Mesenchymal stem cell (in vitro differentiated cells and primary cell): ENCODE measurements around the gene RPS23.

Experiments
- DNase-seq: peaks from one replicate; pipeline ENCODE4 v3.0.0-alpha.2; 2013
- H2AFZ ChIP-seq: one replicate; pipeline ENCODE4 v1.6.1; 2013; ENCODE audit warnings: low read depth, mild to moderate bottlenecking, control low read depth, inconsistent platforms, low read length, moderate library complexity
- H2AK5ac ChIP-seq: 2 replicates; pipeline ENCODE4 v1.6.1; 2013; ENCODE audit warnings: low read length, moderate library complexity, mild to moderate bottlenecking, inconsistent platforms; ENCODE audit not compliant: severe bottlenecking
- H2BK120ac ChIP-seq: one replicate; pipeline ENCODE4 v1.6.1; 2013; ENCODE audit warnings: low read depth, mild to moderate bottlenecking, inconsistent platforms, low read length, moderate library complexity
- H2BK12ac ChIP-seq, 2 experiments: one replicate each; pipeline ENCODE4 v1.6.1; 2013; ENCODE audit warnings: inconsistent platforms in 2 of 2, low read length in 2 of 2, mild to moderate bottlenecking in 2 of 2, moderate library complexity in 2 of 2, control low read depth in 1 of 2
- H2BK15ac ChIP-seq: one replicate; pipeline ENCODE4 v1.6.1; 2013; ENCODE audit warnings: mild to moderate bottlenecking, low read depth, inconsistent platforms; ENCODE audit not compliant: poor library complexity, severe bottlenecking
- H2BK5ac ChIP-seq: 2 replicates; pipeline ENCODE4 v1.6.1; 2013; ENCODE audit warnings: low read depth, mild to moderate bottlenecking, low read length, control low read depth, inconsistent platforms; ENCODE audit not compliant: poor library complexity, severe bottlenecking
- H3K14ac ChIP-seq, 2 experiments: one replicate each; pipeline ENCODE4 v1.6.1; 2013; ENCODE audit warnings: inconsistent platforms in 2 of 2, low read length in 2 of 2, control low read depth in 1 of 2, mild to moderate bottlenecking in 1 of 2, moderate library complexity in 1 of 2
- H3K18ac ChIP-seq, 2 experiments: one replicate each; pipeline ENCODE4 v1.6.1; 2013; ENCODE audit warnings: inconsistent platforms in 2 of 2, low read length in 2 of 2, control low read depth in 1 of 2, low read depth in 1 of 2, mild to moderate bottlenecking in 1 of 2
- H3K23ac ChIP-seq, 2 experiments: one replicate each; pipeline ENCODE4 v1.6.1; 2013; ENCODE audit warnings: inconsistent platforms in 2 of 2, low read length in 2 of 2, mild to moderate bottlenecking in 2 of 2, moderate library complexity in 2 of 2, control low read depth in 1 of 2
- H3K27ac ChIP-seq: 2 replicates; pipeline ENCODE4 v1.5.1; 2013; ENCODE audit warnings: mild to moderate bottlenecking, moderate library complexity, low read length, control low read depth, inconsistent platforms; ENCODE audit not compliant: poor library complexity, severe bottlenecking
- H3K27me3 ChIP-seq, 2 experiments: 2 replicates each; pipeline versions ENCODE4 v1.6.1 to v1.7.0; 2013; ENCODE audit warnings: low read length in 2 of 2, mild to moderate bottlenecking in 2 of 2, moderate library complexity in 2 of 2, control low read depth in 1 of 2, inconsistent platforms in 1 of 2; ENCODE audit not compliant: control insufficient read depth in 1 of 2, insufficient read depth in 1 of 2
- H3K36me3 ChIP-seq, 2 experiments: 2 replicates each; pipeline versions ENCODE4 v1.6.1 to v1.7.0; 2013; ENCODE audit warnings: low read length in 2 of 2, control low read depth in 1 of 2, inconsistent platforms in 1 of 2, low read depth in 1 of 2, mild to moderate bottlenecking in 1 of 2; ENCODE audit not compliant: insufficient read depth in 2 of 2, control insufficient read depth in 1 of 2
- H3K4ac ChIP-seq, 2 experiments: one replicate each; pipeline ENCODE4 v1.6.1; 2013; ENCODE audit warnings: inconsistent platforms in 2 of 2, low read length in 2 of 2, mild to moderate bottlenecking in 2 of 2, moderate library complexity in 2 of 2, control low read depth in 1 of 2, low read depth in 1 of 2
- H3K4me1 ChIP-seq: 2 replicates; pipeline ENCODE4 v1.6.1; 2013; ENCODE audit warnings: low read depth, low read length, control low read depth; ENCODE audit not compliant: control insufficient read depth, insufficient read depth
- H3K4me2 ChIP-seq: 2 replicates; pipeline ENCODE4 v1.6.1; 2013; ENCODE audit warnings: low read length, mild to moderate bottlenecking, inconsistent platforms; ENCODE audit not compliant: poor library complexity, severe bottlenecking
- H3K4me3 ChIP-seq, 2 experiments: 2 replicates each; pipeline versions ENCODE4 v1.5.1 to v1.7.0; 2013; ENCODE audit warnings: low read length in 2 of 2, mild to moderate bottlenecking in 2 of 2, control low read depth in 1 of 2, low read depth in 1 of 2; ENCODE audit not compliant: insufficient read depth in 1 of 2
- H3K79me1 ChIP-seq: replicated peaks from 2 replicates; pipeline ENCODE4 v1.6.1; 2013; ENCODE audit warnings: mild to moderate bottlenecking, control low read depth, low read length, inconsistent platforms; ENCODE audit not compliant: poor library complexity, severe bottlenecking
- H3K9ac ChIP-seq: 2 replicates; pipeline ENCODE4 v1.7.0; 2013; ENCODE audit warnings: mild to moderate bottlenecking, low read length, moderate library complexity
- H3K9me3 ChIP-seq: 2 replicates; pipeline ENCODE4 v1.7.0; 2013; ENCODE audit warnings: mild to moderate bottlenecking, low read length; ENCODE audit not compliant: control insufficient read depth
- H4K8ac ChIP-seq: one replicate; pipeline ENCODE4 v1.6.1; 2013; ENCODE audit warnings: inconsistent platforms, mild to moderate bottlenecking, low read length, moderate library complexity
- H4K91ac ChIP-seq: one replicate; pipeline ENCODE4 v1.6.1; 2013; ENCODE audit warnings: mild to moderate bottlenecking, low read length, inconsistent platforms
- WGBS: methylation state at CpG from one replicate; pipeline ENCODE4 v1.1.7; 2013; ENCODE audit warnings: mixed read lengths; 5-methylcytosine and 5-hydroxymethylcytosine counted together

Gene RPS23

DNA sequence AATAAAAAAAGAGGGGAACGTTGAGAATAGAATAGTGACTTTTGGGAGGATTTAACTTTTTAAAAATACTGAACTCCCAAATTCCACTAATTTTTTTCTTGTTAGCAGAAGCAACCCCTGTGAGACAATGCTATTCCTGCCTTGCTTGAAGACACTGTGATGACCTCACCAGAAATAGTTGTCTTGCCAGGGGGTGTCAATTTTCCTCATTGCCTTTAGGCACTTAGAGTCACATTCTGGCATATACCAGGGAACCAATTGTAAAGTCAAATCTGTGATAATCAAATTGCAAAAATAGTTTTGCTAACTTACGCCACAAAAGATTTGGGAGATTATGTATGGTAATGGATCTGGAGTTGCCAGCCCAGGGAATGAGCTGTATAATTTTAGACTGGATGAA, 42.8 kb upstream of the RPS23 start:
- no peak overlapping the region for H3K4me3 ChIP-seq
- H3K4me2 ChIP-seq: no peak overlapping the region
- 97% methylated on average over 1 of the region's 2 CpGs for WGBS
- no peak overlapping the region for H2BK120ac ChIP-seq
- no peaks in the 10 kb centered on the region for H3K36me3 ChIP-seq
- H2BK15ac ChIP-seq: no peak overlapping the region
- H3K9ac ChIP-seq: no peak overlapping the region
- no peak overlapping the region for H2AFZ ChIP-seq
- H3K9me3 ChIP-seq: no peaks in the 10 kb centered on the region
- no peak for DNase-seq
- H3K4me1 ChIP-seq: no peaks in the 10 kb centered on the region
- H3K4ac ChIP-seq: no peak overlapping the region
- no peaks in the 10 kb centered on the region for H3K79me1 ChIP-seq
- H2BK12ac ChIP-seq: no peak overlapping the region
- no peak overlapping the region for H4K91ac ChIP-seq
- H3K18ac ChIP-seq: no peak overlapping the region
- H4K8ac ChIP-seq: no peak overlapping the region
- H2BK5ac ChIP-seq: no peak overlapping the region
- H3K27me3 ChIP-seq: peaks cover 0 to 13% of the 10 kb centered on the region in 2 experiments
- H3K23ac ChIP-seq: no peak overlapping the region
- H3K14ac ChIP-seq: no peak overlapping the region
- no peak overlapping the region for H2AK5ac ChIP-seq
- no peak overlapping the region for H3K27ac ChIP-seq

DNA sequence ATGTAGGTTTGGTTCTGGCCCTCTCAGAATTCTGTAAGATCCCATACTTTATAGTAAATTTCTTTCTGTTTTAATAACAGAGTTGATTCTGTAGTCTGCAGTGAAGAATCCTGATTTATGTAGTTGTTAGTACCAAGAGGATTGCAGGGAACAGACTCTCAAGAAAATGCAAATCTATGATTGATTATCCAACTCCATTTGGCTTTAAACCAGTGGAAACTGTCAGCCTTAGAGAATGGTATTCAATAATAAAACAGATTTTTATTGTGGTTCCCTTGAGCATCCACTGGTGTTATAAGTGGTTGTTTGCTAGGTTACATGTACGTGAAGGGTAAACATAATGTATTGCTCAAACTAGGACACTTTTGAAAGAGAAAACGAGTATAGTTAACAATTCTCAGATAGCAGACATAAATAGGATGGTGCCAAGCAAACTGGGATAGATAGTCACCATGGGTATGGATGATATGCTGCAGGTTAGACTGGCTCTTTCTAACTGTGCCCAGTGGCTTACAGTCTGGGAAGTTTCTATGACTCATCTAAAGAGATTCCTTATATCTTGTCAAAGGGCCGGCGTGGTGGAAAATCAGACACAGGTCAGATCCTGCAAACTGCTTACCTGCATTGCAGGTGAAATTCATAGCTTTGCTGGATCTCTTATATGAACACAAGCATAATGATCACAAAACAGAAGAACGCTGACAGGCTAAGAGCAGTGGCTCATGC, 41.7 kb upstream of the RPS23 start:
- no peak overlapping the region for H2BK120ac ChIP-seq
- no peak overlapping the region for H3K4ac ChIP-seq
- no peaks in the 10 kb centered on the region for H3K79me1 ChIP-seq
- H3K27ac ChIP-seq: no peak overlapping the region
- no peak overlapping the region for H2BK12ac ChIP-seq
- no peak overlapping the region for H3K9ac ChIP-seq
- H2AK5ac ChIP-seq: no peak overlapping the region
- 94% methylated on average over 5 of the region's 5 CpGs for WGBS
- no peak overlapping the region for H4K8ac ChIP-seq
- peaks cover 0 to 13% of the 10 kb centered on the region in 2 experiments for H3K27me3 ChIP-seq
- no peak for DNase-seq
- H2BK15ac ChIP-seq: no peak overlapping the region
- H3K4me2 ChIP-seq: no peak overlapping the region
- no peaks in the 10 kb centered on the region for H3K9me3 ChIP-seq
- H3K36me3 ChIP-seq: no peaks in the 10 kb centered on the region
- no peak overlapping the region for H3K23ac ChIP-seq
- no peak overlapping the region for H3K14ac ChIP-seq
- no peaks in the 10 kb centered on the region for H3K4me1 ChIP-seq
- no peak overlapping the region for H2AFZ ChIP-seq
- no peak overlapping the region for H3K4me3 ChIP-seq
- no peak overlapping the region for H2BK5ac ChIP-seq
- H4K91ac ChIP-seq: no peak overlapping the region
- H3K18ac ChIP-seq: no peak overlapping the region

DNA sequence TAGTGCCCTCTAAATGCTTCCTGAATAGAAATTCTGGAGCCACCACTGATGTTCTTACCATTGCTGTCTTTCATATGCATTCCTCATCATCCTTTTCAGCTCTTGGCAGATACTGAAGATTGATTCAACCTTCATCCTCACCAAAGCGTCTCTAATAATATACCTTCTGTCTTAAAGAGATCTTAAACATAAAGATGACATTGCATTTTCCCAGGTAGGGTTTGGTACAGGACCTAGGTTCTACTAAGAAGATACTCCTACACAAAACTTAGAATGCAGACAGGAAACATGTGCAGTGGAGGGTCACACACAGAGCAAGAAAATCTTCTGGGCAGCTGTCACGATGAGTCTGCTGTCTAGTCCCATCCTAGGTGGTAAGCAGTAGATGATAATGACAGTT, 41.0 kb upstream of the RPS23 start:
- Histone ChIP-seq H3K18ac (no peak overlapping the region), H3K14ac (no peak overlapping the region), H2BK12ac (no peak overlapping the region), H3K9me3 (no peaks in the 10 kb centered on the region), H3K4me1 (no peaks in the 10 kb centered on the region), H2AK5ac (no peak overlapping the region), H2BK5ac (no peak overlapping the region), H4K91ac (no peak overlapping the region), H3K4me3 (no peak overlapping the region), H3K79me1 (no peaks in the 10 kb centered on the region), H3K23ac (no peak overlapping the region), H3K27me3 (peaks cover 0 to 13% of the 10 kb centered on the region in 2 experiments), H2AFZ (no peak overlapping the region), H3K4ac (no peak overlapping the region), H2BK120ac (no peak overlapping the region), H3K4me2 (no peak overlapping the region), H3K27ac (no peak overlapping the region), H4K8ac (no peak overlapping the region), H3K36me3 (no peaks in the 10 kb centered on the region), H2BK15ac (no peak overlapping the region), H3K9ac (no peak overlapping the region)
- no peak for DNase-seq
- WGBS: 90% methylated on average over 1 of the region's 2 CpGs

DNA sequence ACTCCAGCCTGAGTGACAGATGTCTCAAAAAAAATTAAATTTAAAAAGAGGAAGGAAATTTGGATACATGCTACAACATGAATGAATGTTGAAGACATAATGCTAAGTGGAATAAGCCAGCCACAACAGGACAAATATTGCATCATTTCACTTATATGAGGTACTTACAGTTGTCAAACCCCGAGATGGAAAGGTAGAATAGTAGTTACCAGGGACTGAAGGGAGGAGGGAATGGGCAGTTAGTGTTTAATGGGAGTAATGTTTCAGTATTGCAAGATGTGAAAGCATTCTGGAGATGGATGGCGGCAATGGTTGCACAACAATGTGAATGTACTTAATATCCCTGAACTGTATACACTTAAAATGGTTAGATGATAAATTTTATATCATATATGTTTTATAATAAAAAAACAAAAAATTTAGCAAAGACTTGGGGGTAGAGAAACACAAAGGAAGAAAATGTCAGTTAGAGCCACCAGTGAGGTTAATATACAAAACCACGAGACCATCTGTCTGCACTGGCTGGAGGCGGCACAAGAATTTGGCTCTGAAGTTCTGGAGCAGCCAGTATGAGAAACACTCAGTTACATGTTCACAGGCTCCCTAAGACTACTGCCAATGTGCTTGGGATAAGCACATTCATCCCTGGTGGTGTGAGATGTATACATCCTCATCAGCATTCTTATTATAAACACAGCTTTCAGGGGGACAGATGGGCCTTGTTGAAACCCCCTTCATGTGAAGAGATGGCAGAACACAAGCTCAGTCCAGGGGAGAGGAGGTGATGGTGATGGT, 37.0 kb upstream of the RPS23 start:
- Histone ChIP-seq H3K79me1 (no peaks in the 10 kb centered on the region), H3K23ac (no peak overlapping the region), H3K9ac (no peak overlapping the region), H2AFZ (no peak overlapping the region), H3K4me3 (no peak overlapping the region), H3K4me1 (peaks cover 2% of the 10 kb centered on the region), H3K27ac (no peak overlapping the region), H3K14ac (no peak overlapping the region), H2AK5ac (no peak overlapping the region), H3K9me3 (no peaks in the 10 kb centered on the region), H2BK15ac (no peak overlapping the region), H3K4me2 (no peak overlapping the region), H2BK120ac (no peak overlapping the region), H2BK5ac (no peak overlapping the region), H4K91ac (no peak overlapping the region), H4K8ac (peak overlapping the region; percentile 61), H3K27me3 (no peaks in the 10 kb centered on the region), H2BK12ac (peak overlapping the region in 1 of 2 experiments; percentile 73), H3K36me3 (peaks cover 0 to 4% of the 10 kb centered on the region in 2 experiments), H3K4ac (no peak overlapping the region), H3K18ac (no peak overlapping the region)
- 90% methylated on average over 3 of the region's 4 CpGs for WGBS
- DNase-seq: peak; percentile 27
